Activated CD4-positive, alpha-beta T cell treated with anti-CD3 and anti-CD28 coated beads for 36 hours (primary cell): Measurements from ENCODE around the gene SBF2. TPM values are rescaled to one million over a fixed set of nuclear protein-coding genes. Genes with fewer than 3 reads are reported as not detected.
A peak's percentile ranks its signal among the peaks of the same experiment; 100 is the strongest.

ENCODE experiments used
- ATAC-seq: fragments of 200-7000 bp; cut with Tn5 transposase; one replicate; pipeline ENCODE4 v1.10.0; 2021; ENCODE audit warnings: mild to moderate bottlenecking, moderate library complexity
- CTCF ChIA-PET: fragments of 350-600 bp; sonication (Branson Sonifier 250); formaldehyde crosslinking; loops from one replicate; lab custom pipeline; 2021; ENCODE audit warnings: antibody characterized with exemption; lab: Charles Lee
- POLR2A ChIA-PET: fragments of 350-600 bp; sonication (Branson Sonifier 250); formaldehyde crosslinking; loops from one replicate; lab custom pipeline; 2021; ENCODE audit warnings: antibody characterized with exemption, inconsistent platforms; lab: Charles Lee
- DNase-seq: peaks from one replicate; pipeline ENCODE4 v3.0.0-alpha.2; 2020
- H3K27ac Mint-ChIP-seq: one replicate; pipeline ENCODE4 v1.8.0; 2021; ENCODE audit warnings: mixed read lengths
- H3K27me3 Mint-ChIP-seq: one replicate; pipeline ENCODE4 v1.8.0; 2021; ENCODE audit warnings: mixed read lengths
- H3K36me3 Mint-ChIP-seq: one replicate; pipeline ENCODE4 v1.8.0; 2021; ENCODE audit warnings: low read depth, mixed read lengths
- H3K4me1 Mint-ChIP-seq: one replicate; pipeline ENCODE4 v1.8.0; 2021; ENCODE audit warnings: mixed read lengths
- H3K4me3 Mint-ChIP-seq: one replicate; pipeline ENCODE4 v1.8.0; 2021; ENCODE audit warnings: mild to moderate bottlenecking, moderate library complexity, mixed read lengths
- H3K9me3 Mint-ChIP-seq: one replicate; pipeline ENCODE4 v1.8.0; 2021; ENCODE audit warnings: low read depth, mixed read lengths
- intact Hi-C, 2 experiments: fragments of 100-400 bp; cut with DNase I in 1 of 2; cut with micrococcal nuclease in 1 of 2; formaldehyde crosslinking; loops; one replicate each; pipeline versions ENCODE4 v1.14.2 to v1.15.1; 2022 to 2024; cut with DNase I, micrococcal nuclease
- total RNA-seq, 2 experiments: library from RNA; stranded (reverse); gene quantifications; one replicate each; pipeline ENCODE4 v1.2.3, GENCODE V29; 2021

SBF2 gene
- total RNA-seq, 2 experiments from 2014 or later = 7.1 to 8.1 TPM

GRCh38 chr11:10317151-10317755 is 23.2 kb upstream of the SBF2 start:
- Mint-ChIP-seq H3K27me3 (peaks cover 12% of the 10 kb centered on the region), H3K9me3 (no peaks in the 10 kb centered on the region), H3K4me1 (peaks cover 14% of the 10 kb centered on the region), H3K27ac (no peak overlapping the region), H3K36me3 (no peaks in the 10 kb centered on the region), H3K4me3 (no peak overlapping the region)
- POLR2A ChIA-PET = no interaction called here
- ATAC-seq = no peak
- intact Hi-C loops = no loop called here
- CTCF ChIA-PET = interaction anchor here (0.6 to 1.4 kb wide), 6 partner anchors 9 to 568 kb away, joined by 3 to 7 read pairs (median 3); partner anchors contain the start of gene ADM
- no peak for DNase-seq

GRCh38 chr11:10315083-10315482 is 21.1 kb upstream of the SBF2 start:
- no peaks in the 10 kb centered on the region for H3K9me3 Mint-ChIP-seq
- CTCF ChIA-PET = interaction anchor here (0.6 to 1.7 kb wide), 2 partner anchors 10 to 11 kb away, joined by 3 to 10 read pairs; partner anchors contain the start of gene ADM
- POLR2A ChIA-PET = no interaction called here

GRCh38 chr11:10314199-10315072 is 20.4 kb upstream of the SBF2 start:
- ChIA-PET POLR2A (interaction anchor here (0.6 kb wide), 1 partner anchor 445 kb away, joined by 4 read pairs; no protein-coding TSS in a partner anchor), CTCF (interaction anchor here (1.0 to 1.7 kb wide), 2 partner anchors 9 to 10 kb away, joined by 3 to 10 read pairs; partner anchors contain the start of gene ADM)
- Mint-ChIP-seq H3K9me3 (no peaks in the 10 kb centered on the region), H3K4me3 (no peak overlapping the region), H3K27ac (no peak overlapping the region), H3K27me3 (peaks cover 27% of the 10 kb centered on the region), H3K36me3 (no peaks in the 10 kb centered on the region), H3K4me1 (peaks cover 22% of the 10 kb centered on the region)
- DNase-seq = peak; percentile 29
- intact Hi-C loops = no loop called here
- peak; percentile 76 for ATAC-seq

More at GRCh38 chr11:10315083-10315482, 21.1 kb upstream of the SBF2 start:
- Mint-ChIP-seq H3K4me3 (no peak overlapping the region), H3K4me1 (peaks cover 18% of the 10 kb centered on the region), H3K27me3 (peaks cover 23% of the 10 kb centered on the region), H3K27ac (no peak overlapping the region), H3K36me3 (no peaks in the 10 kb centered on the region)
- no peak for ATAC-seq
- no peak for DNase-seq
- intact Hi-C loops = no loop called here

- intact Hi-C loops = no loop called here
- DNase-seq (no peak), ATAC-seq (no peak)
- Mint-ChIP-seq H3K4me1 (peaks cover 23% of the 10 kb centered on the region), H3K4me3 (no peak overlapping the region), H3K36me3 (peaks cover 5% of the 10 kb centered on the region), H3K27ac (no peak overlapping the region), H3K9me3 (no peaks in the 10 kb centered on the region), H3K27me3 (peaks cover 39% of the 10 kb centered on the region)
- ChIA-PET POLR2A (no interaction called here), CTCF (interaction anchor here (0.7 kb wide), 1 partner anchor 27 kb away, joined by 3 read pairs; no protein-coding TSS in a partner anchor)
These were observed 17.8 kb upstream of the SBF2 start for GRCh38 chr11:10311802-10312201.

- H3K9me3 Mint-ChIP-seq = no peaks in the 10 kb centered on the region
- intact Hi-C loops = no loop called here
- ATAC-seq (no peak), DNase-seq (no peak)
- CTCF ChIA-PET = interaction anchor here (1.1 to 5.0 kb wide), 9 partner anchors 8 to 129 kb away, joined by 3 to 41 read pairs (median 3); no protein-coding TSS in a partner anchor
- no peak overlapping the region for H3K27ac Mint-ChIP-seq
- no peak overlapping the region for H3K4me3 Mint-ChIP-seq
- peaks cover 48% of the 10 kb centered on the region for H3K27me3 Mint-ChIP-seq
- POLR2A ChIA-PET = interaction anchor here (0.6 to 0.7 kb wide), 2 partner anchors 10 to 1159 kb away, joined by 4 read pairs; no protein-coding TSS in a partner anchor
- peaks cover 16% of the 10 kb centered on the region for H3K36me3 Mint-ChIP-seq
- H3K4me1 Mint-ChIP-seq = peaks cover 35% of the 10 kb centered on the region
These were observed 16.4 kb upstream of the SBF2 start for GRCh38 chr11:10310301-10310841.

- Mint-ChIP-seq H3K9me3 (no peaks in the 10 kb centered on the region), H3K27ac (peak overlapping the region; percentile 25), H3K4me1 (peaks cover 38% of the 10 kb centered on the region), H3K36me3 (peaks cover 16% of the 10 kb centered on the region), H3K27me3 (peaks cover 48% of the 10 kb centered on the region), H3K4me3 (peak overlapping the region; percentile 77)
- ChIA-PET CTCF (interaction anchor here (0.7 to 5.0 kb wide), 13 partner anchors 7 to 775 kb away, joined by 3 to 41 read pairs (median 3); no protein-coding TSS in a partner anchor), POLR2A (interaction anchor here (0.7 kb wide), 1 partner anchor 1160 kb away, joined by 4 read pairs; no protein-coding TSS in a partner anchor)
- intact Hi-C loops = loop anchor here (2.0 to 10.0 kb wide), 17 partner anchors 57 to 1625 kb away; partner anchors contain the start of genes USP47 (in 2 of the 2), AMPD3 (in 1 of the 2), DENND5A (in 1 of the 2) and IPO7 (in 1 of the 2)
- ATAC-seq = no peak
- no peak for DNase-seq
These were observed 15.4 kb upstream of the SBF2 start for GRCh38 chr11:10309163-10310093.

GRCh38 chr11:10308201-10308954 is 14.4 kb upstream of the SBF2 start:
- peak overlapping the region; percentile 77 for H3K4me3 Mint-ChIP-seq
- ChIA-PET CTCF (interaction anchor here (0.6 to 5.0 kb wide), 16 partner anchors 10 to 773 kb away, joined by 3 to 41 read pairs (median 6); no protein-coding TSS in a partner anchor), POLR2A (interaction anchor here (0.6 to 0.8 kb wide), 4 partner anchors 13 to 466 kb away, joined by 3 to 6 read pairs (median 4); no protein-coding TSS in a partner anchor)
- peak overlapping the region; percentile 96 for H3K27ac Mint-ChIP-seq
- peaks cover 16% of the 10 kb centered on the region for H3K36me3 Mint-ChIP-seq
- ATAC-seq (no peak), DNase-seq (no peak)
- intact Hi-C loops = loop anchor here (1.0 to 10.0 kb wide), 20 partner anchors 15 to 1624 kb away; partner anchors contain the start of genes USP47 (in 2 of the 2), AMPD3 (in 1 of the 2), DENND5A (in 1 of the 2) and IPO7 (in 1 of the 2)
- peaks cover 48% of the 10 kb centered on the region for H3K4me1 Mint-ChIP-seq
- no peaks in the 10 kb centered on the region for H3K9me3 Mint-ChIP-seq
- H3K27me3 Mint-ChIP-seq = peaks cover 49% of the 10 kb centered on the region

GRCh38 chr11:10307400-10308200 is 13.6 kb upstream of the SBF2 start:
- H3K4me3 Mint-ChIP-seq = peak overlapping the region; percentile 77
- H3K27me3 Mint-ChIP-seq = peaks cover 49% of the 10 kb centered on the region
- peaks cover 50% of the 10 kb centered on the region for H3K4me1 Mint-ChIP-seq
- H3K9me3 Mint-ChIP-seq = no peaks in the 10 kb centered on the region
- ChIA-PET POLR2A (interaction anchor here (0.6 to 0.9 kb wide), 6 partner anchors 12 to 1399 kb away, joined by 3 to 6 read pairs (median 3); no protein-coding TSS in a partner anchor), CTCF (interaction anchor here (0.6 to 5.0 kb wide), 20 partner anchors 9 to 548 kb away, joined by 3 to 41 read pairs (median 4); no protein-coding TSS in a partner anchor)
- H3K36me3 Mint-ChIP-seq = peaks cover 16% of the 10 kb centered on the region
- intact Hi-C loops = loop anchor here (1.0 to 10.0 kb wide), 27 partner anchors 9 to 1623 kb away; partner anchors contain the start of genes USP47 (in 2 of the 2), AMPD3 (in 1 of the 2), DENND5A (in 1 of the 2) and IPO7 (in 1 of the 2)
- DNase-seq = peak; percentile 95
- ATAC-seq = peak; percentile 75
- H3K27ac Mint-ChIP-seq = peak overlapping the region; percentile 96
